NT2/D1 (cell line): ENCODE data around the gene AKAP8L.

Experiments used
- YY1 ChIP-seq: IDR thresholded peaks from 2 replicates; pipeline ENCODE4 v1.6.1; 2011; ENCODE audit not compliant: insufficient read length, insufficient read depth
- ZNF274 ChIP-seq: IDR thresholded peaks from 2 replicates; pipeline ENCODE4 v1.6.1; 2011; ENCODE audit warnings: mild to moderate bottlenecking, low read depth, low read length

- TF ChIP-seq YY1 (no peak), ZNF274 (no peak)
These were observed 13.3 kb upstream of the AKAP8L start for GRCh38 chr19:15432018-15432494.
